GM12874 (cell line): ENCODE results near the gene FASTK.

Experiments
- CTCF ChIP-seq: IDR thresholded peaks from 2 replicates; pipeline ENCODE4 v1.5.1; 2011; ENCODE audit warnings: low read depth, mild to moderate bottlenecking, control low read depth, low read length, moderate library complexity; ENCODE audit not compliant: insufficient read depth

FASTK gene

GRCh38 chr7:151040616-151041375 is 39.8 kb downstream of the FASTK start:
- no peak for TF ChIP-seq CTCF

- no peak for TF ChIP-seq CTCF
These were observed 40.6 kb downstream of the FASTK start for GRCh38 chr7:151039850-151040548.

GRCh38 chr7:151038951-151039849 is 41.4 kb downstream of the FASTK start:
- no peak for TF ChIP-seq CTCF

GRCh38 chr7:151035902-151036301 is 44.7 kb downstream of the FASTK start:
- TF ChIP-seq CTCF = no peak

- TF ChIP-seq CTCF = no peak
These were observed 45.4 kb downstream of the FASTK start for GRCh38 chr7:151035026-151035717.

DNA sequence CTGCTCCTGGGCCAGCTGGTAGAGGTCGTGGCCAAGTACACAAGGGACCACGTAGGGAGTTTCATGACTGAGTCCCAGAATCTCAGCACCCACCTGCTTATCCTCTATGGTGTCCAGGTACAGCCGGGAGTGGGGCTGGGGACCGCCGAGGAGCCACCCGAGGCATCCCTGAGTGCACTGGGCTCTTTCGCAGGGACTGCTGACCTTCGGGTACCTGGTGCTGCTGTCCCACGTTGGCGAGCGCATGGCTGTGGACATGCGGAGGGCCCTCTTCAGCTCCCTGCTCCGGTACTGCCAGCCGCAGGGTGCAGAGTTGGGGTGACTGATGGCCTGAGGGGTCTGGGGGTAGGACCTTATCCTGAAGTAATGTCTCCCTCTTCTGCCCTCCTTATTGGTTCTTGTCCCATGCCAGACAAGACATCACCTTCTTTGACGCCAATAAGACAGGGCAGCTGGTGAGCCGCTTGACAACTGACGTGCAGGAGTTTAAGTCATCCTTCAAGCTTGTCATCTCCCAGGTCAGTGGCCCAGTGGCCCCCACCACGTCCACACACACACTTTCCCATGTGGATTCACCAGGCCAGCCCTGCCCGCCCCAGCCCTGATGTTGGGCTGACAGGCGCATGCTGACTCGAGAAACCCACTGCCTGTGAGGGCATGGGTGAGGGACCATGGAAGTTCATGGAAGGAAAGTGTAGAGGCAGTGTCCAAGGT is 46.1 kb downstream of the FASTK start:
- TF ChIP-seq CTCF = no peak
